Measurements from ENCODE around the gene TNNI3.

TNNI3 gene

DNA sequence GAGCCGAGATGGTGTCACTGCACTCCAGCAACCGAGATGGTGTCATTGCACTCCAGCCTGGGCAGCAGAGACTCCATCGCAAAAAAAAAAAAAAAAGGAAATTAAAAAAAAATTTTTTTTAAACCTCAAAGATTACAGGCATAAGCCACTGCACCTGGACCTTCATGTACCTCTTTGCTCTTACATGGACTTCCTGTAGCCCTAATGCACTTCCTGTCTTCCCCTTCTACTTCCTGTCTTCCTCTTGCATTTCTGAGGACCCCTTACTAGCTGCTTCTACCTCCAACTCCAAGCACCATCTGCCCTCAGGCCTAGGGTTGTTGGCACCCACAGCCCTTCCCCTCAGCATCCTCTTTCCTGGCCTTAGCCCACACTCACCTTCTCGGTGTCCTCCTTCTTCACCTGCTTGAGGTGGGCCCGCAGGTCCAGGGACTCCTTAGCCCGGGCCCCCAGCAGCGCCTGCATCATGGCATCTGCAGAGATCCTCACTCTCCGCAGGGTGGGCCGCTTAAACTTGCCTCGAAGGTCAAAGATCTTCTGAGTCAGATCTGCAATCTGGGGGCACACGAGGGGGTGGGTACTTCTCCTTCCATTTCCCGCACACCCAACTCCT is 3.8 kb downstream of the TNNI3 start:
- Histone ChIP-seq H3K79me2 (ENCODE audit: low read length) (no peaks in the 10 kb centered on the region), H4K20me1 (ENCODE audit: insufficient read depth, low read length) (no peaks in the 10 kb centered on the region), H3K4me2 (ENCODE audit: low read depth, low read length) (no peak overlapping the region), H3K4me3 (ENCODE audit: low read length) (no peak overlapping the region), H3F3A (ENCODE audit: insufficient read depth, low read length) (no peaks in the 10 kb centered on the region), H3K36me3 (replicated peaks; ENCODE audit: insufficient read depth, low read length) (no peaks in the 10 kb centered on the region), H3K9me2 (replicated peaks; ENCODE audit: insufficient read depth, low read length) (no peaks in the 10 kb centered on the region), H3K4me1 (ENCODE audit: low read length) (no peaks in the 10 kb centered on the region), H3K27me3 (replicated peaks; ENCODE audit: insufficient read depth, low read length) (peaks cover 37% of the 10 kb centered on the region), H2AFZ (ENCODE audit: low read length) (no peak overlapping the region), H3K9ac (ENCODE audit: low read length) (no peak overlapping the region), H3K9me3 (replicated peaks; ENCODE audit: insufficient read depth, low read length) (no peaks in the 10 kb centered on the region), H3K27ac (ENCODE audit: low read length) (no peak overlapping the region)
- TF ChIP-seq EZH2phosphoT487 (IDR thresholded peaks at IDR 0.05; ENCODE audit: low read length) (no peak), EZH2 (optimal IDR thresholded peaks at IDR 0.05; ENCODE audit: low read depth, low read length) (no peak)
- TF ChIP-seq, protein P1, sequence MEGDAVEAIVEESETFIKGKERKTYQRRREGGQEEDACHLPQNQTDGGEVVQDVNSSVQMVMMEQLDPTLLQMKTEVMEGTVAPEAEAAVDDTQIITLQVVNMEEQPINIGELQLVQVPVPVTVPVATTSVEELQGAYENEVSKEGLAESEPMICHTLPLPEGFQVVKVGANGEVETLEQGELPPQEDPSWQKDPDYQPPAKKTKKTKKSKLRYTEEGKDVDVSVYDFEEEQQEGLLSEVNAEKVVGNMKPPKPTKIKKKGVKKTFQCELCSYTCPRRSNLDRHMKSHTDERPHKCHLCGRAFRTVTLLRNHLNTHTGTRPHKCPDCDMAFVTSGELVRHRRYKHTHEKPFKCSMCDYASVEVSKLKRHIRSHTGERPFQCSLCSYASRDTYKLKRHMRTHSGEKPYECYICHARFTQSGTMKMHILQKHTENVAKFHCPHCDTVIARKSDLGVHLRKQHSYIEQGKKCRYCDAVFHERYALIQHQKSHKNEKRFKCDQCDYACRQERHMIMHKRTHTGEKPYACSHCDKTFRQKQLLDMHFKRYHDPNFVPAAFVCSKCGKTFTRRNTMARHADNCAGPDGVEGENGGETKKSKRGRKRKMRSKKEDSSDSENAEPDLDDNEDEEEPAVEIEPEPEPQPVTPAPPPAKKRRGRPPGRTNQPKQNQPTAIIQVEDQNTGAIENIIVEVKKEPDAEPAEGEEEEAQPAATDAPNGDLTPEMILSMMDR (IDR thresholded peaks at IDR 0.05; ENCODE audit: low read length), result no peak
- no peak for DNase-seq

DNA sequence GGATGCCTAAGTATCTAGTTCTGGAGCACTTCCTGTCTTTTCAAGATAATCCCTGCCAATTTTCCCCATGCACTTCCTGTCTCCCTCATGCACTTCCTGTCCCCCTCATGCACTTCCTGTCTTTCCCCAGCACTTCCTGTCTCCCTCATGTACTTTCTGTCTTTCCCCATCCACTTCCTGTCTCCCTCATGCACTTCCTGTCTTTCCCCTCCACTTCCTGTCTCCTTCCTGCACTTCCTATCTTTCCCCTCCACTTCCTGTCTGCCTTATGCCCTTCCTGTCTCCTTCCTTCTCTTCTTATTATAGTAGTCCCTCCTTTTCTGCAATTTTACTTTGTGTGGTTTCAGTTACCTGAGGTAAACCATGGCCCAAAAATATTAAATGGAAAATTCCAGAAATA is 5.5 kb downstream of the TNNI3 start:
- Histone ChIP-seq H3K27me3 (replicated peaks; ENCODE audit: insufficient read depth, low read length) (peaks cover 40% of the 10 kb centered on the region), H3F3A (ENCODE audit: insufficient read depth, low read length) (no peaks in the 10 kb centered on the region), H3K4me1 (ENCODE audit: low read length) (no peaks in the 10 kb centered on the region), H3K9me2 (replicated peaks; ENCODE audit: insufficient read depth, low read length) (no peaks in the 10 kb centered on the region), H3K9ac (ENCODE audit: low read length) (no peak overlapping the region), H3K9me3 (replicated peaks; ENCODE audit: insufficient read depth, low read length) (no peaks in the 10 kb centered on the region), H3K4me3 (ENCODE audit: low read length) (no peak overlapping the region), H3K4me2 (ENCODE audit: low read depth, low read length) (no peak overlapping the region), H3K27ac (ENCODE audit: low read length) (no peak overlapping the region), H4K20me1 (ENCODE audit: insufficient read depth, low read length) (no peaks in the 10 kb centered on the region), H3K79me2 (ENCODE audit: low read length) (no peaks in the 10 kb centered on the region), H2AFZ (ENCODE audit: low read length) (no peak overlapping the region), H3K36me3 (replicated peaks; ENCODE audit: insufficient read depth, low read length) (no peaks in the 10 kb centered on the region)
- TF ChIP-seq, protein P1 (IDR thresholded peaks at IDR 0.05; ENCODE audit: low read length), result no peak
- TF ChIP-seq EZH2 (optimal IDR thresholded peaks at IDR 0.05; ENCODE audit: low read depth, low read length), result no peak
- no peak for TF ChIP-seq EZH2phosphoT487 (IDR thresholded peaks at IDR 0.05; ENCODE audit: low read length)
- DNase-seq, result no peak

DNA sequence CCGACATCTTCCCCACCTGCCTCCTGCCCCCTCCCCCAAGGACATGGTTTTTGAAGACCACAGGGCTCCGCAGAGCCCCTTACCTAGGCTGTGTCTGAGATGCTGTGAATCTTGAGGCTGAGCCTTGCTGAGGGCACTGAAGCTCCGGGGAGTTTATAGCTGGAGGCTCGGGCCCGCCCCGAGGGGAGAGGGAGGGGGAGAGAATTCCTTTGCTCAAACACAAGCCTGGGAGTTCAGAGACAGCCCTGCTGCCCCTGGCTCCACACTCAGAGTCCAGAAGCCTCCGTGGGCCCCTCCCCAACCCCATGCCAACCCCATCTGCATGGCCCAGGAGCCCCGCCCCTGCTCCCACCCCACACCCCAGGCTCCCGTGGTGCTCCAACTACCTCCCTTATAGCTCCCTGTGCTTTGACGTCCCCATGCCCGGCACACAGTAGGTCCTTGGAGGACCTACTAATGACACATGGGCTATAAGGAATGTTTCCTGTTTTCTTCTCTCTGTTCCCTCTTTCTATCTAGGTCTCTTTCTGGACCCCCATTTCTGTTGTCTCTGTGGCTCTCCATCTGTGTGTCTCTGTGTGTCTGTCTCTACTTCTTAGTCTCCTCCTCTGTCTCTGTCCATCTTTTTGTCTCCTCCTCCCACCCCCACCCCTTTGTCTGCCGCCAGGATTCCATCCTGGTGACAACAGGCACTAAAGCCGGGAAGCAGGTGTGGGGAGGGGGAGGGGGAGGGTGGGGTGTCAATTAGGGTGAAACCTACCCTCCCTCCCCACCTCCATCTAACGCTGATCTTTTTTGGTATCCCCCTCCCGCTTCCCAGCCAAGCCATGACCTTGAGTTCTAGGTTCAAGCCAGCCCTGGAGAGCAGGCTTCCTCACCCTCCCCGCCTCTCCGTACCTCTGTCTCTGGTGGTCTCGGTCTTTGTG is 8.2 kb downstream of the TNNI3 start, which contains the start of gene TNNT1:
Gene TNNT1, minus strand, starts transcription at position 129 of the 926 bp plus-strand sequence. CDS start 2,049 bp downstream, outside the sequence.
- H3K9me3 ChIP-seq (replicated peaks; ENCODE audit: insufficient read depth, low read length), result no peaks in the 10 kb centered on the region
- H3K9me2 ChIP-seq (replicated peaks; ENCODE audit: insufficient read depth, low read length), result no peaks in the 10 kb centered on the region
- no peak within 1 kb of the TSS for H3K4me2 ChIP-seq (ENCODE audit: low read depth, low read length)
- H3K79me2 ChIP-seq (ENCODE audit: low read length), result no peaks in the 10 kb centered on the region
- H3K4me3 ChIP-seq (ENCODE audit: low read length), result no peak within 1 kb of the TSS
- H3K27ac ChIP-seq (ENCODE audit: low read length), result no peak within 1 kb of the TSS
- H2AFZ ChIP-seq (ENCODE audit: low read length), result no peak within 1 kb of the TSS
- no peak for DNase-seq
- H3K9ac ChIP-seq (ENCODE audit: low read length), result no peak within 1 kb of the TSS
- no peaks in the 10 kb centered on the region for H3F3A ChIP-seq (ENCODE audit: insufficient read depth, low read length)
- peaks cover 59% of the 10 kb centered on the region for H3K27me3 ChIP-seq (replicated peaks; ENCODE audit: insufficient read depth, low read length)
- TF ChIP-seq EZH2phosphoT487 (IDR thresholded peaks at IDR 0.05; ENCODE audit: low read length), result no peak
- TF ChIP-seq EZH2 (optimal IDR thresholded peaks at IDR 0.05; ENCODE audit: low read depth, low read length), result no peak
- TF ChIP-seq, protein P1 (IDR thresholded peaks at IDR 0.05; ENCODE audit: low read length), result no peak
- H3K4me1 ChIP-seq (ENCODE audit: low read length), result no peaks in the 10 kb centered on the region
- no peaks in the 10 kb centered on the region for H4K20me1 ChIP-seq (ENCODE audit: insufficient read depth, low read length)
- no peaks in the 10 kb centered on the region for H3K36me3 ChIP-seq (replicated peaks; ENCODE audit: insufficient read depth, low read length)
